ENCODE results near the gene SLX9. TPM values are rescaled to one million over a fixed set of nuclear protein-coding genes. Genes with fewer than 3 reads are reported as not detected.
"Not testable (repeated sequence)": the region's sequence is repeated elsewhere in the genome, so short reads cannot be mapped to it uniquely, and the experiment has no call there.

The SLX9 gene
- total RNA-seq, 2 donors from 2014 or later, result 25.3 to 63.9 TPM

DNA sequence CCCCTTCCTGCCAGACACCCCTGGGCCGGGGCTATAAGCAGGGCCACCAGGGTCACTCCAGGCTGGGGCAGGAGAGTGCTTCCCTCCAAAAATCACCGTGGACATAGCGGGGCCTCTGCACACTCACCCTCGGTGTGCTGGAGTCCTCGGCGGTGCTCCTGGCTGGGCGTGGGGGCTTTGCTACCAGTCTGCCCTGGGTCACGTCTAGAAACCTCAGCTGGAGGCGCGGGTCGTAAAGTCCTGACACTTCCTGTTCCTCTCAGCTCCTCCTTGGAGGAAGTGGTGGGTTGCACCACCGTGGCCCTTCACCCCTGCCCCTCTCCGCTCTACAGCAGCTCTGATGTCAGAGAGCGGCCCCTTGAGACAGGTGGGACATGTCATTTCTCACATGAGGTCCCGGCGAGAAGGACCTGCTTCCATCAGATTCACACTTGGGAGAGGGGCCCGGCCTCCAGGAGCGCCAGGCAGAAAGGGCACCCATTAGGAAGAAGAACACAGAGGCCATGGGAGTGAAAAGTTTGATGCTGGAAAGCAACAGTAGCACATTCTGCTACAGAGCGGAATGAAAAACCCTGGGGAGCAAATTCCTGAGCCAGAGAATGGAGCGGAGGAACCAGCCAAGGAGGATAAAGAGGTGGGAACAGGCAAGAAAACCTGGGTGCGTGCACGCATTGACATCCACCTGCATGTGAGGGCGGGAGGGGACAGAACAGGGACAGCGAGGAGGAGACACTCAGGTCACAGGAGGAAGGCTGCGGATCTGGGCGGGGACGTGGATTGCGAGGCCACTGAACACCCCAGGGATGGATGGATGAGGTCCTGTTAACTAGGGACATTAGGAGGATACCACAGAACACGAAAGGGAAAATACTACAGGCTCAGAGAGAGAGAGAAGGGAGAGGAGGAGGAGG, 18.9 kb upstream of the SLX9 start, which contains the start of gene ITGB2:
TSS of gene ITGB2 (minus strand) at position 206 of the 911 bp plus-strand sequence. CDS start 10,117 bp downstream, outside the sequence.
- Mint-ChIP-seq H3K36me3 (peaks cover 22 to 31% of the 10 kb centered on the region in 2 donors), H3K9me3 (no peaks in the 10 kb centered on the region), H3K27ac (peak within 1 kb of the TSS; percentile 93 to 94)
- DNase-seq (ENCODE audit: low spot score in 2 of 2) (peak in 1 of 2 donors; percentile 57), ATAC-seq (peak; percentile 75 to 82)

DNA sequence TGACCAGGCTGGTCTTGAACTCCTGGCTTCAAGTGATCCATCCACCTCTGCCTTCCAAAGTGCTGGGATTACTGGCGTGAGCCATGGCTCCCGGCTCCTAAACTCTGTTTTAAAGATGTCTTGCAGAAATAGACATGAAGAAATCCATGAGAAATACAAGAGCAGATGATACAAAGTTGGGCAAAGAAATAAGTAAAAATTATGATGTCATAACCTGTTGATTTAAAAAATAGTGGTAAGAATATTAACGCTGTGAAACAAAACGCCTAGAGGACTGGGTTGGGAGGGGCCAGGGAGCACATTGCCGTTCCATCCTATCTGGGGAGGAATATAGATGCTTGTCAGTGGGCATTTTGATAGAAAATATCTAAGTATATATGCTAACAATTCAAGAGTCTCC, 17.9 kb upstream of the SLX9 start:
- DNase-seq (ENCODE audit: low spot score in 2 of 2), result no peak
- peaks cover 22 to 31% of the 10 kb centered on the region in 2 donors for H3K36me3 Mint-ChIP-seq
- ATAC-seq, result no peak
- no peaks in the 10 kb centered on the region for H3K9me3 Mint-ChIP-seq
- H3K27ac Mint-ChIP-seq, result peak overlapping the region in 1 of 2 donors; percentile 94

DNA sequence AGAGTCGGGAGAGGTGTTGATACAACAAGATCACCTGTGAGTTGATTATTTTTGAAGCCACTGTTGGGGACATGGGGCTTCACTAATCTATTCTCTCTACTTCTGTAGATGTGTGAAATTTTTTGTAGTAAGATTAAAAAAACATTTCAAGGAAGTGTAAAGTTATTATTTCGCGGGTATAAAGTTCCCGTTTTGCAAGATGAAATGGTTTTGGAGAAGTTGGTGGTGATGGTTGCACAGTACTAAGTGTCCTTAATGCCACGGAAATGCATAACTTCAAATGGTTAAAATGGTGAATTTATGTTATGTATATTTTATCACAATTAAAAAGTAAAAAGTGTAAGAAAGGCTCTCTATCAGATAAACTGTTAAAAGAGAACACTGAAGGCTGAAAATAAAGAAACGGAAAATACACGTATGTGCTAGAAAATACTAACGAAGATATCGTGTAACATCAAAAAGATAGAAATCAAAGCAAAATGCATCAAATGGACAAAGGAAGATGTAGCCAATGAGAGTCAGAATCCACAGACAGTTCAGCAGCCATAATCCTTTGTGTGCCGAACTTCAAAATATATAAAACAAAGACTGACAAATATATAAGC, 16.2 kb upstream of the SLX9 start:
- Mint-ChIP-seq H3K9me3 (no peaks in the 10 kb centered on the region), H3K36me3 (peaks cover 17 to 27% of the 10 kb centered on the region in 2 donors), H3K27ac (peak overlapping the region in 1 of 2 donors; percentile 66)
- DNase-seq (ENCODE audit: low spot score in 2 of 2) (no peak), ATAC-seq (no peak)

DNA sequence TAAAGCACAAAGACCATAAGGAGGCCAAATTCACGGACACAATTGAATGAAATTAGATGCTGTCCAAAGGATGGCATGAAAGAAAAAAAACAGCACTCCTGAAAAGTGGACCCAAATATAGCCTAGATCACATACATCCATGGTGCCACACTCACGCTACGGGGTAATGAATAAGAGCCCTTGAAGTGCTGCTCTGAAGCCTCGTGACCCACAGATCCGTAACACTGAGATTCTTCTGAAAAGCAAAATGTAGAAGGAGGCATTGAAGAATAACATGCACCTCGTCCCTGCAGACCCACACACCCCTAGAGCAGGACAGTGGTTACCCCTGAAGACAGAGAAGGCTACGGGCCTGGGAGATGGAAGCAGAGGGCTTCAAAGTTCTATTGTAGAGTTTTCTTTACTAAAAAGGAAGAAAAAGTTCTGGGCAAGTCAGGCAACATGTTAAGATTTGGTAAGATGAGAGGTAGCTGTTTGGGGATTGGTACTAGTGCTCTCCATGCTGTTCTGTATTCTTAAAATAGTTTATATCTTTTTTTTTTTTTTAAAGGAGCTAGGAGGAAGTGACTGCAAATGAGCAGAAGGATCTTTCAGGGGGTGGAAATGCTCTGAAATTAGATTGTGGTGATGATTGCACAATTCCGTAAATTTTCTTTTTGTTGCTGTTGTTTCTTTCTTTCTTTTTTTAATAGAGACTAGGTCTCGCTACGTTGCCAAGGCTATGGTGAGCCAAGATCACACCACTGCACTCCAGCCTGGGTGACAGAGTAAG, 15.0 kb upstream of the SLX9 start:
- Mint-ChIP-seq H3K27ac (peak overlapping the region; percentile 66 to 91), H3K9me3 (no peaks in the 10 kb centered on the region), H3K36me3 (peaks cover 15 to 18% of the 10 kb centered on the region in 2 donors)
- no peak for ATAC-seq
- DNase-seq (ENCODE audit: low spot score in 2 of 2), result no peak

DNA sequence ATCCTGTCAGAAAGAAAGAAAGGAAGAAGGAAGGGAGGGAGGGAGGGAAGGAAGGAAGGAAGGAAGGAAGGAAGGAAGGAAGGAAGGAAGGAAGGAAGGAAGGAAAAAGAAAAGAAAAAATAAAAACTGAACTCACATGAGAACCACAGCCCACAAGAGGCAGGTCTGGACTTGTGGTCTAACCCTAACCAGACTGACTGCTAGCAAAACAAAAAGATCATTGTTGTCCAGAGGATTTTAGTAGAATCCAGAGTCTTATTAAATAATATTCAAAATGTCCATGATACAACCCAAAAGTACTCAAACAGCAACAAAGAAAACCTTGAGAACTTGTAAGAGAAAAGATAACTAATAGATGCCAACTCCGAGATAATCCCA, 14.5 kb upstream of the SLX9 start:
- Mint-ChIP-seq H3K9me3 (no peaks in the 10 kb centered on the region), H3K27ac (peak overlapping the region; percentile 66 to 91), H3K36me3 (peaks cover 9 to 12% of the 10 kb centered on the region in 2 donors)
- ATAC-seq, result no peak
- no peak for DNase-seq (ENCODE audit: low spot score in 2 of 2)

DNA sequence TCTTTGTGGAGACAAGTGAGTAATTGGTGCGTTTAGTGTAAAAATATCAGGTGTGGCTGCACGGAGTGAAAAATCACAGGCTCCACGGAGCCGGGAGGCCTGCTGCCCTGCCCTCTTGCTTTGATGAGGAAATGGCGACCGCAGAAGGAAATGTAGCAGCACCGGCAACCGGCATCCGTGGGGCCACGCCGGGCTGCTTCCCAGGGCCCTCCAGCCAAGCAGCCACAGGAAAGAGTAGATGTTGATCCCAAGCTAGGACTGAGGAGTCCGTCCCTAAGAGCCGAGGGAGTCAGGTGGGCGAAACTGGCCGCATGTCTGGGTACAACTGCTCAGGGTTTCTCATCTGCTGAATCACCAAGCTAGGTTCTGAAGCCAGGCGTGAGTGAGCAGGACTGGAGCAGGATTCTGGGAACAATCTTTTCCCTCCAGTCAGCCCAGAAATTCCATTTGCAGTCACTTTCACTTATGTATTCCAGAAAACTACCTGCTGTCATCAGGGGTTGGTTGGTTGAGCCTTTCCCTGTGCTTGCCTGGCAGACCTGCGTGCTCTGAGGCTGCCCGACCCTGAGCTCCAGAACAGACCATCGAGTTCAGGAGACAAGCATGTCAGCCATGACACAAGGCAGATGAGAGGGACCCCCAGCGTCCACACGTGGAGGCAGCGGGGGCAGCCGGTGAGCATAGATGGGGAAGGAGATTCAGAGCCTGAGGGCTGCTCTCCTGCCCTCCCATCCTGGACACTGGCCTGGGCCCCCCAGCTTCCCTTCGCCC, 13.3 kb upstream of the SLX9 start:
- H3K27ac Mint-ChIP-seq, result peak overlapping the region; percentile 84 to 96
- peaks cover 0 to under 1% of the 10 kb centered on the region in 2 donors for H3K36me3 Mint-ChIP-seq
- ATAC-seq (peak; percentile 27 to 40), DNase-seq (ENCODE audit: low spot score in 2 of 2) (no peak)
- H3K9me3 Mint-ChIP-seq, result no peaks in the 10 kb centered on the region

DNA sequence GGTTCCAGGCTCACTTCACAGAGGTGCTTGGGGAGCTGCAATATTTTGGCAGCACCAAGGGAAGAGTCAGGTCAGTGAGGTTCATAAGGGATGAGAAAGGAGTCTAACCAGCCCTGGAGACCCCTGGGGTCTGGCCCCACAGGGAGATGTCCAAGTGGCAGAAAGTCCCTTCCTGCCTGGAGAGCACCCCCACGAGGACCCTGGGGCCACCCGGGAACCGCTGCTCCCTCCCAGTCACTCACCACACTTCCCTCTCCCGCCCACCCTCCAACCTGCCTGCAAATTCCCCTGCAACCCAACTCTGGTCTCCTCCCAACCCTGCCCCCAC, 12.6 kb upstream of the SLX9 start:
- DNase-seq (ENCODE audit: low spot score in 2 of 2) (peak in 1 of 2 donors; percentile 72), ATAC-seq (no peak)
- Mint-ChIP-seq H3K36me3 (no peaks in the 10 kb centered on the region), H3K27ac (peak overlapping the region; percentile 84 to 96), H3K9me3 (no peaks in the 10 kb centered on the region)

DNA sequence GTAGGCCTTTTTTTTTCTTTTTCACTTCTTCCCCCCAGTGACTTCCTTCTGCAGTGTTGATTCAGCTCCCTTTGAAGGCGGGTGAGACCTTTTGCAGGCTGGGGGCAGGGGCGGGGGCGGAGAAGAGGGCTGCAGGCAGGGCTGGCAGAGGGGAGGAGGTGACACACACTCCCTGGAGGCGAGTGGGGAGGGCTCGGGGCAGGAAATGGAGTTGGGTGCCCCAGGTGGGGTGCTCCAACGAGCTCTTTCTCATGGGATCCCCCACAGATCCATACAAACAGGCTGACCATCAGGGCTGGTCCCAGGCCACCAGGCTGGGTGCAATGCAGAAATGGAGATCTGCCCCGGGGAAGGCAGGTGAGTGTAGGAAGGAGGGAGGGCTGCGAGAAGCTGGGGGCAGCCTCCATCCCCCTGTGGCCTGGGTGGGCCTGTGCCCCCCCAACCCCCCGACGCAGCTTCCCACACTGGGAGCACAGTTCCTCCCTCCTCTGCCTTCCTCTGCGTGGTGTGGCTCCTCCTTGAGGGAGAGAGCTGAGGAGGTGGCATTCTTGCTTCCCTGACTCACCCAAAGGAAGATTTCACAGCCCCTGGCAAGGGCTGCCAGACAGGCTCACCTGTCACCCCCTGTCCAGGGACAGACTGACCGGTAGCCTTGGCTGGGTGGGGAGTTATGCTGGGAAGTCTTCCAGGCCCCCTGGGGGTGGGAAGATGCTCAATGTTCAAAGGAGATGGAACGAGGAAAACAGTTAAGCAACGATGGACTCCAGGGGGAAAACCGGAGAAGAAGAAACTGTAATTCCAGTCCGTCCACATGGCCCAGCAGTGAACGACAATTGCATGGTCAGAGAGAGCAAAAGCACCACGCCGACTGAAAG, 12.0 kb upstream of the SLX9 start:
- no peaks in the 10 kb centered on the region for H3K9me3 Mint-ChIP-seq
- H3K36me3 Mint-ChIP-seq, result no peaks in the 10 kb centered on the region
- peak overlapping the region; percentile 68 to 84 for H3K27ac Mint-ChIP-seq
- ATAC-seq (peak; percentile 80 to 84), DNase-seq (ENCODE audit: low spot score in 2 of 2) (peak; percentile 73 to 83)

DNA sequence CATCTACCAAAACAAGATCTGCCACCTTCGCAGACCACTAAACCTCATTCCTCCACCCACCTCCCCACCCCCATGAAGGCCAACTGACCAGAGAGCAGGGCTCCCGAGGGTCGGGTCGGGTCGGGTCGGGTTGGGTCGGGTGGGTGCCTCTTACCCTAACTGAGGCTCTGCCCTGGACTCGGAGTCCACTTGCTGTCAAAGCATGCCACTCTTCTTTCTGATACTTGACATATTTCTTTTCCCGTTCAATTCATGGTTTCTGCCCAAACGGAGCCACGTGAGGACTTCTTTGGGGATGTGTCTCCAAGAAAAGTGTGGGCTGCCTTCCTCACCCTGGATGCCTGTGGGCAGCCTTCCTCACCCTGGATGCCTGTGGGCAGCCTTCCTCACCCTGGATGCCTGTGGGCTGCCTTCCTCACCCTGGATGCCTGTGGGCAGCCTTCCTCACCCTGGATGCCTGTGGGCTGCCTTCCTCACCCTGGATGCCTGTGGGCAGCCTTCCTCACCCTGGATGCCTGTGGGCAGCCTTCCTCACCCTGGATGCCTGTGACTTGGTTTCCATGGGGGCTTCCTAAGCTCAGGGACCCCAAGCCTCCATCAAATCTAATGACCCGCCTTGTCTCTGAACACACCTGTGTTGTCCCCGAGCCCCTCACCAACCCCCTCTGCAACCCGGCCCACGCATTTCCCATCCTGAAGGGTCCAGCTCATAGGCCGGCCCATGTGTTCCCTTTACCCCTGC, 11.2 kb upstream of the SLX9 start:
- DNase-seq (ENCODE audit: low spot score in 2 of 2); ATAC-seq; H3K9me3 Mint-ChIP-seq; H3K36me3 Mint-ChIP-seq: not testable (repeated sequence)
- H3K27ac Mint-ChIP-seq, result peak overlapping the region in 1 of 2 donors; percentile 84

DNA sequence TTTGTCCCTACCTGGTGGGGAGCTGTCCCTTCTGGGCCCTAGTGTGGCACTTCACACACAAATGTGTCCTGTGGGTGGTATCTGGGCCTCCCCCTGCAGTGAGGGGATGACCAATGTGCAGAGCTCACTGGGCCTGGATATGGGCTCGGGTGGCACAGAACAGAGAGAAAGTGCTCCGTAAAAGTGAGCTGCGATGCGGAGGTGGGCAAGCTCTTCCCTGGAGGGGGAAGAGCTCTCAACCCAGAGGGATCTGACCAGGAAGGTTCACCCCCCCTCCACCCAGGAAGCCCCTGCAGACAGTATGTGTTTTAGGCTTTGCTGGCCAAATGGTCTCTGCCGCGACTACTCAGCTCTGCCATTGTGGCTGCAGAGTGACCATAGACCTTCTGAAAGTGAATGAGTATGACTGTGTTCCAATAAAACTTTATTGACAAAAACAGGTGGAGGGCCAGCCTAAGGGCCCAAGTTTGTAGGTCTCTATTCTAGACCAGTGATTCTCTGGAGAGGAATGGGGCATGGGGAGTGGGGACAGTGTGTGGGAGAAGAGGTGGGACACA, 10.5 kb upstream of the SLX9 start:
- H3K27ac Mint-ChIP-seq, result peak overlapping the region in 1 of 2 donors; percentile 11
- DNase-seq (ENCODE audit: low spot score in 2 of 2) (no peak), ATAC-seq (no peak)
- H3K36me3 Mint-ChIP-seq, result no peaks in the 10 kb centered on the region
- H3K9me3 Mint-ChIP-seq, result no peaks in the 10 kb centered on the region

DNA sequence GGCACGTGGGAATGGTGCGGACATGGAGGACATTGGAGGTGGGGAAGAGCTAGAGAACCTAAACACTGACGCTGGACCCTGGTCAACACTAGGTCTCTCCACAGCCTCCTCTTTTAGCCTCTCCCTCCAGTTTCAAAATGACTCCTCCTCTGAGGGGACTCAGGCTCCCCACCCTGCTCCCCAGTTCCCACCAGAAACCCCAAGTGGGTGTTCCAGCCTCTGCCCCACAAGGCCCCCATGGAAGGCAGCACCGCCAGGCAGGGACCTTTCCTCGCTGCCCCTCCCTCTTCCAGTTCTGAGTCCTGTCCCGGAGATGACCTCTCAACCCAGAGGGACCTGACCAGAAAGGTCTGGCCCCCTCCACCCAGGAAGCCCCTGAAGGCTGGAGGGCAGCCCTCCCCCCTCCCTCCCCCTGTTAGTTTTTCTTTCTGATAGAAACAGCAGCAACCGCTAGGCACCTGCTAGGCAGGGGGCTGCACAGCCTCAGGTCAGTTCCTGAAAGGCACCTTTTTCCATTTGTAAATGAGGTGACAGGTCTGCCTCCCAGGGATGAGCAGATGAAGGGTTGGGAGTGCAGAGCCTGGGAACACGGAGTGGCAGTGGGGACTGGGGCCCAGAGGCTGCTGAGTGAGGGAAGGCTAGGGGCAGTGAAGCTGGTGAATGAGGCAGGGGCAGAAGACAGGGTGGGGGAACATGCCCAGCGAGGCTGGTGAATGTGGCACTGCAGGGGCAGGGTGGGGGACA, 9.9 kb upstream of the SLX9 start:
- DNase-seq (ENCODE audit: low spot score in 2 of 2) (no peak), ATAC-seq (no peak)
- no peaks in the 10 kb centered on the region for H3K9me3 Mint-ChIP-seq
- peak overlapping the region in 1 of 2 donors; percentile 11 for H3K27ac Mint-ChIP-seq
- no peaks in the 10 kb centered on the region for H3K36me3 Mint-ChIP-seq

DNA sequence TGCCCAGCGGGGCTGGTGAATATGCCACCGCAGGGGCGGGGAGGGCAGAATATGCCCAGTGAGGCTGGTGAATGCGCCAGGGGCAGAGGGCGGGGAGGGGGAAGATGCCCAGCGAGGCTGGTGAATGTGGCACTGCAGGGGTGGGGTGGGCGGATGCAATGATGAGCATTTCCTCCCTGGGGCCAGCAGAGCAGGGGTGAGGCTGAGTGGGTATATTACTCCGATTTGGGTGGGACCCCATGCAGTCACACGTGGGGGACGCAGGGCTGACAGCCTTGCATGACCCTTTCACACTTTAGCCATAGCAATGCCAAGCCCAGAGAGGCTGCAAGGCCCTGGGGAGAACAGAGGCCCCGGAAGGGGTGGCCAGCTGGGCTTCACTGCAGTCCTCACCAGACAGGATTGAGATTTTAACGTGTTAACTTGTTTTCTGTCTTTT, 9.3 kb upstream of the SLX9 start:
- no peaks in the 10 kb centered on the region for H3K36me3 Mint-ChIP-seq
- DNase-seq (ENCODE audit: low spot score in 2 of 2) (no peak), ATAC-seq (no peak)

DNA sequence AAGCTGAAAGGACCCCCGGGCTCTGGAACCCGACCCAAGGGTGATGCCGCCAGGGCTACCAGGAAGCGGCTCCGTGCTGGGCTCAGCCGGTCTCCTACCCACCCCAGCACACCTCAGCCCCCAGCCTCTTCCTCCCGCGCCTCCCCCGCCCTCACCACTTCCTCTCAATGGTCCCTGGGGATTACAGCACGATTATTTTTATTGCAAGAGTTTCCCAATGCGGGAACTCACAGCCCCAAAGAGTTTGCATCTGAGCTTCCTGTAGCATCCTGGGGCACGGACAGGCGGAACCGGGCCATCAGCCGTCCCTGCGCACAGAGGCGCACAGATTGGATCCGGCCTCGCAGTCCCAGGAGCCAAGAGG, 8.7 kb upstream of the SLX9 start:
- H3K27ac Mint-ChIP-seq, result peak overlapping the region; percentile 34 to 55
- H3K9me3 Mint-ChIP-seq, result no peaks in the 10 kb centered on the region
- DNase-seq (ENCODE audit: low spot score in 2 of 2), result no peak
- ATAC-seq, result no peak
- no peaks in the 10 kb centered on the region for H3K36me3 Mint-ChIP-seq

More for the DNA sequence above, 9.3 kb upstream of the SLX9 start:
- H3K27ac Mint-ChIP-seq, result peak overlapping the region in 1 of 2 donors; percentile 11
- H3K9me3 Mint-ChIP-seq, result no peaks in the 10 kb centered on the region
